HCT116 (cell line): ENCODE data around the gene ASCL4. TPM values are rescaled to one million over a fixed set of nuclear protein-coding genes. Genes with fewer than 3 reads are reported as not detected.

Experiments
- ATAC-seq: fragments of 200-7000 bp; cut with Tn5 transposase; 2 replicates; pipeline ENCODE4 v1.9.1; 2020; ENCODE audit warnings: mild to moderate bottlenecking, moderate library complexity
- BruUV-seq: library from RNA; stranded (reverse); fragments of 400-500 nt; replicated peaks from 2 replicates; lab custom pipeline; 2021; lab: Mats Ljungman, UMichigan
- CTCF ChIA-PET: fragments of 300-600 bp; sonication (Branson Sonifier 250); formaldehyde crosslinking; loops from one replicate; lab custom pipeline; 2021; ENCODE audit warnings: antibody characterized with exemption; lab: Charles Lee
- POLR2A ChIA-PET: fragments of 300-600, 350-600 bp; sonication (Branson Sonifier 250); formaldehyde crosslinking; loops from one replicate; lab custom pipeline; 2021; ENCODE audit warnings: antibody characterized with exemption; lab: Charles Lee
- RAD21 ChIA-PET, 2 experiments: fragments of 300-600 bp; sonication (Branson Sonifier 250); formaldehyde crosslinking; loops; one replicate each; lab custom pipeline; 2023; ENCODE audit warnings: low total read pairs in 2 of 2; ENCODE audit not compliant: uncharacterized antibody in 2 of 2, unreplicated experiment in 2 of 2, low non-redundant PET in 1 of 2; lab: Charles Lee
- DNase-seq: peaks from one replicate; pipeline ENCODE4 v3.0.0-alpha.2; 2010; ENCODE audit warnings: low read depth, low spot score
- H2AFZ ChIP-seq: fragments of 200-600 bp; shearing (Covaris generic), sonication (generic); 2 replicates; pipeline ENCODE4 v1.6.1; 2017; ENCODE audit warnings: low read depth, mixed run types, mixed read lengths, antibody characterized with exemption, low read length; ENCODE audit not compliant: poor library complexity, severe bottlenecking
- H3K27ac ChIP-seq: 2 replicates; pipeline ENCODE4 v1.5.1; 2012; ENCODE audit warnings: low read depth, low read length
- H3K27me3 ChIP-seq: fragments of 200-600 bp; sonication (generic); 2 replicates; pipeline ENCODE4 v1.6.1; 2016; ENCODE audit warnings: mixed run types, low read length, mixed read lengths; ENCODE audit not compliant: insufficient read depth
- H3K36me3 ChIP-seq, 2 experiments: fragments of 200-500 bp in 1 of 2; fragments of 200-600 bp in 1 of 2; sonication (Bioruptor generic) in 1 of 2; sonication (generic) in 1 of 2; 2 replicates each; pipeline versions ENCODE4 v1.5.1 to v1.6.1; 2014 to 2016; ENCODE audit warnings: low read length in 2 of 2, inconsistent platforms in 1 of 2, mixed read lengths in 1 of 2, mixed run types in 1 of 2; ENCODE audit not compliant: insufficient read depth in 2 of 2, control insufficient read depth in 1 of 2
- H3K4me1 ChIP-seq, 2 experiments: fragments of 200-600 bp in 1 of 2; sonication (generic) in 1 of 2; 2 replicates each; pipeline versions ENCODE4 v1.5.1 to v1.6.1; 2012 to 2017; ENCODE audit warnings: low read length in 2 of 2, inconsistent platforms in 1 of 2, mild to moderate bottlenecking in 1 of 2, mixed read lengths in 1 of 2, mixed run types in 1 of 2, moderate library complexity in 1 of 2; ENCODE audit not compliant: insufficient read depth in 2 of 2, control insufficient read depth in 1 of 2
- H3K4me2 ChIP-seq: fragments of 200-600 bp; sonication (generic); 2 replicates; pipeline ENCODE4 v1.6.1; 2017; ENCODE audit warnings: mixed run types, low read length, mixed read lengths
- H3K4me3 ChIP-seq, 2 experiments: fragments of 200-600 bp in 1 of 2; sonication (generic) in 1 of 2; replicated peaks in 1 of 2; 2 replicates each; pipeline ENCODE4 v1.5.1; 2011 to 2016; ENCODE audit warnings: low read length in 2 of 2, control low read depth in 1 of 2, low read depth in 1 of 2, mild to moderate bottlenecking in 1 of 2, mixed read lengths in 1 of 2, mixed run types in 1 of 2
- H3K79me2 ChIP-seq: fragments of 200-600 bp; sonication (generic); 2 replicates; pipeline ENCODE4 v1.6.1; 2017; ENCODE audit warnings: mild to moderate bottlenecking, mixed run types, low read length, moderate library complexity, mixed read lengths; ENCODE audit not compliant: insufficient read depth
- H3K9ac ChIP-seq: fragments of 200-600 bp; sonication (generic); 2 replicates; pipeline ENCODE4 v1.6.1; 2016; ENCODE audit warnings: low read length, mixed read lengths
- H3K9me2 ChIP-seq: fragments of 200-600 bp; sonication (generic), shearing (Covaris generic); 2 replicates; pipeline ENCODE4 v1.6.1; 2017; ENCODE audit warnings: mixed run types, mild to moderate bottlenecking, moderate library complexity; ENCODE audit not compliant: insufficient read depth
- H3K9me3 ChIP-seq, 2 experiments: fragments of 200-500 bp in 1 of 2; fragments of 200-600 bp in 1 of 2; sonication (Bioruptor generic) in 1 of 2; sonication (generic) in 1 of 2; 2 replicates each; pipeline ENCODE4 v1.6.1; 2014 to 2017; ENCODE audit warnings: low read length in 2 of 2, mixed read lengths in 2 of 2, inconsistent platforms in 1 of 2, low read depth in 1 of 2, mild to moderate bottlenecking in 1 of 2, mixed run types in 1 of 2, moderate library complexity in 1 of 2; ENCODE audit not compliant: control insufficient read depth in 1 of 2, insufficient read depth in 1 of 2
- H4K20me1 ChIP-seq: fragments of 200-600 bp; sonication (generic), shearing (Covaris generic); 2 replicates; pipeline ENCODE4 v1.6.1; 2017; ENCODE audit warnings: mixed run types, mild to moderate bottlenecking, moderate library complexity; ENCODE audit not compliant: insufficient read depth
- CEBPB ChIP-seq: IDR thresholded peaks from 2 replicates; pipeline ENCODE4 v1.6.1; 2012; ENCODE audit warnings: low read depth
- ELF1 ChIP-seq: IDR thresholded peaks from 2 replicates; pipeline ENCODE4 v1.6.1; 2012; ENCODE audit warnings: low read depth, borderline replicate concordance
- FOSL1 ChIP-seq: IDR thresholded peaks from 2 replicates; pipeline ENCODE4 v1.6.1; 2012; ENCODE audit warnings: low read depth
- POLR2A ChIP-seq: IDR thresholded peaks from 2 replicates; pipeline ENCODE4 v1.7.0; 2011; ENCODE audit warnings: borderline replicate concordance; ENCODE audit not compliant: insufficient read depth, insufficient read length; ENCODE audit errors: extremely low read depth
- POLR2AphosphoS5 ChIP-seq: IDR thresholded peaks from 2 replicates; pipeline ENCODE4 v1.6.1; 2011; ENCODE audit warnings: mild to moderate bottlenecking, low read depth, low read length, moderate library complexity
- SIN3A ChIP-seq: IDR thresholded peaks from 2 replicates; pipeline ENCODE4 v1.6.1; 2012; ENCODE audit warnings: low read depth
- SP1 ChIP-seq: IDR thresholded peaks from 2 replicates; pipeline ENCODE4 v1.6.1; 2012; ENCODE audit warnings: low read depth
- SRF ChIP-seq: IDR thresholded peaks from 2 replicates; pipeline ENCODE4 v1.6.1; 2012; ENCODE audit warnings: low read depth
- TCF7L2 ChIP-seq: IDR thresholded peaks from 2 replicates; pipeline ENCODE4 v1.7.0; 2011; ENCODE audit warnings: borderline replicate concordance, inconsistent platforms; ENCODE audit not compliant: insufficient read depth, insufficient read length; ENCODE audit errors: extremely low read depth
- YY1 ChIP-seq: IDR thresholded peaks from 2 replicates; pipeline ENCODE4 v1.6.1; 2011; ENCODE audit warnings: low read length, low read depth, moderate library complexity, mild to moderate bottlenecking; ENCODE audit not compliant: insufficient replicate concordance; ENCODE audit errors: extremely low read depth
- ZNF274 ChIP-seq: fragments of 200-500 bp; sonication (Bioruptor generic); IDR thresholded peaks from 2 replicates; pipeline ENCODE4 v1.6.1; 2014; ENCODE audit warnings: mild to moderate bottlenecking, low read depth, low read length, inconsistent platforms
- intact Hi-C: fragments of 100-400 bp; cut with micrococcal nuclease; formaldehyde crosslinking; loops from 2 replicates; pipeline ENCODE4 v1.10.0; 2022
- total RNA-seq: library from RNA; stranded (reverse); gene quantifications from one replicate; pipeline ENCODE4 v1.2.1, GENCODE V29; 2021; ENCODE audit not compliant: unreplicated experiment
- TF ChIP-seq, protein P1 (sequence below): IDR thresholded peaks from 2 replicates; pipeline ENCODE4 v1.6.1; 2012
- TF ChIP-seq, protein P2 (sequence below): IDR thresholded peaks from 2 replicates; pipeline ENCODE4 v1.6.1; 2011; ENCODE audit warnings: mild to moderate bottlenecking, low read length, moderate library complexity; ENCODE audit not compliant: insufficient replicate concordance; ENCODE audit errors: extremely low read depth
- TF ChIP-seq, protein P3 (sequence below): IDR thresholded peaks from 2 replicates; pipeline ENCODE4 v1.6.1; 2012; ENCODE audit warnings: low read depth

ASCL4 gene
- total RNA-seq, 1 experiment from 2014 or later: not detected

DNA sequence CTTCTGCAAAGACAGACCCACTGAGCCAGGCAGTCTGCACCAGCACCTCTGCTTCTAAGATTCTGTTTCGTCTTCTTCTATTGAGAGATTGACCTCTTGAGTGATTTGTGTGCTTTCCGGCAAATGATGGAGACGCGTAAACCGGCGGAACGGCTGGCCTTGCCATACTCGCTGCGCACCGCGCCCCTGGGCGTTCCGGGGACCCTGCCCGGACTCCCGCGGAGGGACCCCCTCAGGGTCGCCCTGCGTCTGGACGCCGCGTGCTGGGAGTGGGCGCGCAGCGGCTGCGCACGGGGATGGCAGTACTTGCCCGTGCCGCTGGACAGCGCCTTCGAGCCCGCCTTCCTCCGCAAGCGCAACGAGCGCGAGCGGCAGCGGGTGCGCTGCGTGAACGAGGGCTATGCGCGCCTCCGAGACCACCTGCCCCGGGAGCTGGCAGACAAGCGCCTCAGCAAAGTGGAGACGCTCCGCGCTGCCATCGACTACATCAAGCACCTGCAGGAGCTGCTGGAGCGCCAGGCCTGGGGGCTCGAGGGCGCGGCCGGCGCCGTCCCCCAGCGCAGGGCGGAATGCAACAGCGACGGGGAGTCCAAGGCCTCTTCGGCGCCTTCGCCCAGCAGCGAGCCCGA lies 703 bp downstream of the ASCL4 start:
- Histone ChIP-seq H3K79me2 (no peaks in the 10 kb centered on the region), H3K9ac (no peak overlapping the region), H3K9me2 (no peaks in the 10 kb centered on the region), H3K36me3 (no peaks in the 10 kb centered on the region), H2AFZ (no peak overlapping the region), H3K9me3 (no peaks in the 10 kb centered on the region), H3K27ac (no peak overlapping the region), H3K4me3 (no peak overlapping the region), H3K4me1 (no peaks in the 10 kb centered on the region), H3K27me3 (peaks cover 31% of the 10 kb centered on the region), H3K4me2 (no peak overlapping the region), H4K20me1 (no peaks in the 10 kb centered on the region)
- intact Hi-C loops: no loop called here
- DNase-seq (no peak), ATAC-seq (no peak)
- no TSS peak for BruUV-seq
- RAD21 ChIA-PET: no interaction called here
- no peak for TF ChIP-seq SRF
- TF ChIP-seq SIN3A: no peak
- no peak for TF ChIP-seq YY1
- POLR2A ChIA-PET: no interaction called here
- CTCF ChIA-PET: no interaction called here

DNA sequence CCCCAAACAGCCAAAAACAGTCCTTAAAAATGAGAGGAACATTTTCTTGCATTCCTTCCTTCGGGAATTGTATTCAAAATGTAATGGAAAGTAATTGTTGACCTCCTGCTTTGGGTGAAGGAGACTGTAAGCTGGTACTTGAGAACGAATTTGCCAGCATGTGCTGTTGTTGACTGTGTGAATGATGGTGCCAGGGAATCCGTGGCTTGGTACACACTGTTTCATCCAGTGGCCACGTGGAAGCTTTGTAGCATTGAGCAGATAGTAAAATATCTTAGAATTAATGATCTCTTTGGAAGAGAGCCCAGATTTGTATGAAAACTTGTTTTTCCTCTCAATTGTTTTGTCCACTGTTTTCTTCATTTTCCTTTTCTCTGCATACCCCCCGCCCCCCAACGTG lies 1.7 kb downstream of the ASCL4 start:
- Histone ChIP-seq H3K27ac (no peak overlapping the region), H2AFZ (no peak overlapping the region), H4K20me1 (no peaks in the 10 kb centered on the region), H3K36me3 (no peaks in the 10 kb centered on the region), H3K9me3 (no peaks in the 10 kb centered on the region), H3K9me2 (no peaks in the 10 kb centered on the region), H3K27me3 (peaks cover 31% of the 10 kb centered on the region), H3K4me3 (no peak overlapping the region), H3K9ac (no peak overlapping the region), H3K4me1 (no peaks in the 10 kb centered on the region), H3K4me2 (no peak overlapping the region), H3K79me2 (no peaks in the 10 kb centered on the region)
- ChIA-PET RAD21 (no interaction called here), CTCF (no interaction called here), POLR2A (no interaction called here)
- BruUV-seq: no TSS peak
- ATAC-seq: no peak
- intact Hi-C loops: no loop called here
- DNase-seq: no peak
- TF ChIP-seq TCF7L2 (no peak), POLR2A (no peak), SRF (no peak), POLR2AphosphoS5 (no peak), SIN3A (no peak), CEBPB (no peak), ZNF274 (no peak), YY1 (no peak), FOSL1 (no peak), ELF1 (no peak), SP1 (no peak)
- TF ChIP-seq, protein P1, sequence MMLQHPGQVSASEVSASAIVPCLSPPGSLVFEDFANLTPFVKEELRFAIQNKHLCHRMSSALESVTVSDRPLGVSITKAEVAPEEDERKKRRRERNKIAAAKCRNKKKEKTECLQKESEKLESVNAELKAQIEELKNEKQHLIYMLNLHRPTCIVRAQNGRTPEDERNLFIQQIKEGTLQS: no peak
- TF ChIP-seq, protein P2, sequence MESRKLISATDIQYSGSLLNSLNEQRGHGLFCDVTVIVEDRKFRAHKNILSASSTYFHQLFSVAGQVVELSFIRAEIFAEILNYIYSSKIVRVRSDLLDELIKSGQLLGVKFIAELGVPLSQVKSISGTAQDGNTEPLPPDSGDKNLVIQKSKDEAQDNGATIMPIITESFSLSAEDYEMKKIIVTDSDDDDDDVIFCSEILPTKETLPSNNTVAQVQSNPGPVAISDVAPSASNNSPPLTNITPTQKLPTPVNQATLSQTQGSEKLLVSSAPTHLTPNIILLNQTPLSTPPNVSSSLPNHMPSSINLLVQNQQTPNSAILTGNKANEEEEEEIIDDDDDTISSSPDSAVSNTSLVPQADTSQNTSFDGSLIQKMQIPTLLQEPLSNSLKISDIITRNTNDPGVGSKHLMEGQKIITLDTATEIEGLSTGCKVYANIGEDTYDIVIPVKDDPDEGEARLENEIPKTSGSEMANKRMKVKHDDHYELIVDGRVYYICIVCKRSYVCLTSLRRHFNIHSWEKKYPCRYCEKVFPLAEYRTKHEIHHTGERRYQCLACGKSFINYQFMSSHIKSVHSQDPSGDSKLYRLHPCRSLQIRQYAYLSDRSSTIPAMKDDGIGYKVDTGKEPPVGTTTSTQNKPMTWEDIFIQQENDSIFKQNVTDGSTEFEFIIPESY: no peak
- TF ChIP-seq, protein P3, sequence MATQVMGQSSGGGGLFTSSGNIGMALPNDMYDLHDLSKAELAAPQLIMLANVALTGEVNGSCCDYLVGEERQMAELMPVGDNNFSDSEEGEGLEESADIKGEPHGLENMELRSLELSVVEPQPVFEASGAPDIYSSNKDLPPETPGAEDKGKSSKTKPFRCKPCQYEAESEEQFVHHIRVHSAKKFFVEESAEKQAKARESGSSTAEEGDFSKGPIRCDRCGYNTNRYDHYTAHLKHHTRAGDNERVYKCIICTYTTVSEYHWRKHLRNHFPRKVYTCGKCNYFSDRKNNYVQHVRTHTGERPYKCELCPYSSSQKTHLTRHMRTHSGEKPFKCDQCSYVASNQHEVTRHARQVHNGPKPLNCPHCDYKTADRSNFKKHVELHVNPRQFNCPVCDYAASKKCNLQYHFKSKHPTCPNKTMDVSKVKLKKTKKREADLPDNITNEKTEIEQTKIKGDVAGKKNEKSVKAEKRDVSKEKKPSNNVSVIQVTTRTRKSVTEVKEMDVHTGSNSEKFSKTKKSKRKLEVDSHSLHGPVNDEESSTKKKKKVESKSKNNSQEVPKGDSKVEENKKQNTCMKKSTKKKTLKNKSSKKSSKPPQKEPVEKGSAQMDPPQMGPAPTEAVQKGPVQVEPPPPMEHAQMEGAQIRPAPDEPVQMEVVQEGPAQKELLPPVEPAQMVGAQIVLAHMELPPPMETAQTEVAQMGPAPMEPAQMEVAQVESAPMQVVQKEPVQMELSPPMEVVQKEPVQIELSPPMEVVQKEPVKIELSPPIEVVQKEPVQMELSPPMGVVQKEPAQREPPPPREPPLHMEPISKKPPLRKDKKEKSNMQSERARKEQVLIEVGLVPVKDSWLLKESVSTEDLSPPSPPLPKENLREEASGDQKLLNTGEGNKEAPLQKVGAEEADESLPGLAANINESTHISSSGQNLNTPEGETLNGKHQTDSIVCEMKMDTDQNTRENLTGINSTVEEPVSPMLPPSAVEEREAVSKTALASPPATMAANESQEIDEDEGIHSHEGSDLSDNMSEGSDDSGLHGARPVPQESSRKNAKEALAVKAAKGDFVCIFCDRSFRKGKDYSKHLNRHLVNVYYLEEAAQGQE: no peak
